Gastrocnemius medialis (tissue), 4 donors: ENCODE results near the gene PCSK4. TPM values are rescaled to one million over a fixed set of nuclear protein-coding genes. Genes with fewer than 3 reads are reported as not detected.
"Not testable (repeated sequence)": the region's sequence is repeated elsewhere in the genome, so short reads cannot be mapped to it uniquely, and the experiment has no call there.

Source experiments
- ATAC-seq, 2 donors: fragments of 150-250 bp; one replicate each; pipeline ENCODE4 v1.9.1; 2016
- DNase-seq, 2 donors: peaks; one replicate each; pipeline ENCODE4 v3.0.0-alpha.2; 2019
- H3K27ac ChIP-seq, 4 donors: fragments of 200-600 bp; sonication (generic); 1 replicate in 1 of 4; 2 replicates in 3 of 4; pipeline ENCODE4 v1.5.1; 2016 to 2018; ENCODE audit warnings: mild to moderate bottlenecking in 2 of 4, moderate library complexity in 1 of 4
- H3K27me3 ChIP-seq, 3 donors: fragments of 200-600 bp; sonication (generic) in 2 of 3; 1 replicate in 1 of 3; 2 replicates in 2 of 3; pipeline versions ENCODE4 v1.5.1 to v1.6.0; 2016 to 2019; ENCODE audit warnings: mild to moderate bottlenecking in 1 of 3, moderate library complexity in 1 of 3
- H3K36me3 ChIP-seq, 2 donors: fragments of 200-600 bp; sonication (generic) in 1 of 2; one replicate each; pipeline ENCODE4 v1.5.1; 2017 to 2018
- H3K4me1 ChIP-seq, 2 donors: fragments of 200-600 bp; sonication (generic) in 1 of 2; one replicate each; pipeline ENCODE4 v1.5.1; 2016 to 2017; ENCODE audit warnings: mild to moderate bottlenecking in 2 of 2
- H3K4me3 ChIP-seq, 4 donors: fragments of 200-600 bp; sonication (generic) in 3 of 4; 1 replicate in 1 of 4; 2 replicates in 3 of 4; pipeline ENCODE4 v1.5.1; 2016 to 2019; ENCODE audit warnings: mild to moderate bottlenecking in 2 of 4
- H3K9me3 ChIP-seq, 3 donors: fragments of 200-600 bp; sonication (generic) in 2 of 3; 1 replicate in 1 of 3; 2 replicates in 2 of 3; pipeline ENCODE4 v1.5.1; 2016 to 2019
- CTCF ChIP-seq, 5 experiments: fragments of 450-650 bp in 3 of 5; fragments of 200-600 bp in 2 of 5; sonication (generic) in 2 of 5; IDR thresholded peaks in 4 of 5; conservative IDR thresholded peaks in 1 of 5; 1 replicate in 4 of 5; 2 replicates in 1 of 5; pipeline ENCODE4 v1.5.1; 2016 to 2019; ENCODE audit warnings: antibody characterized with exemption in 5 of 5, mild to moderate bottlenecking in 3 of 5, moderate library complexity in 3 of 5
- POLR2A ChIP-seq, 2 donors: fragments of 450-650 bp; IDR thresholded peaks; one replicate each; pipeline ENCODE4 v1.6.1; 2017; ENCODE audit warnings: antibody characterized with exemption in 2 of 2, mild to moderate bottlenecking in 2 of 2, moderate library complexity in 2 of 2
- in situ Hi-C, 4 donors: fragments of 200-750 bp; cut with MboI; loops; one replicate each; pipeline versions ENCODE4 v1.15.0 to v1.8.0; 2017; ENCODE audit warnings: low sequenced_read_pairs in 4 of 4
- intact Hi-C: fragments of 100-400 bp; cut with DNase I; formaldehyde crosslinking; loops from one replicate; pipeline ENCODE4 v1.15.1; 2023; ENCODE audit warnings: low total_unique reads
- total RNA-seq, 4 donors: library from RNA; depleted of rRNA; stranded (reverse); fragments of >200 nt; gene quantifications; one replicate each; pipeline versions ENCODE4 v1.1.0 to v1.2.3, GENCODE V29; 2016

The PCSK4 gene
- total RNA-seq, 4 donors from 2014 or later = 0.12 to 0.60 (median 0.37) TPM

- in situ Hi-C loops = no loop called here
- no peak overlapping the region for H3K27ac ChIP-seq
- peaks cover 0 to 30% of the 10 kb centered on the region in 2 donors for H3K36me3 ChIP-seq
- TF ChIP-seq POLR2A (IDR thresholded peaks at IDR 0.05) (no peak), CTCF (IDR thresholded peaks at IDR 0.05 in 4 of 5, conservative IDR thresholded peaks at IDR 0.05 in 1 of 5) (no peak)
- peaks cover 14 to 29% of the 10 kb centered on the region in 2 donors for H3K4me1 ChIP-seq
- peaks cover 6 to 8% (median 7%) of the 10 kb centered on the region in 3 donors for H3K27me3 ChIP-seq
- no peak overlapping the region for H3K4me3 ChIP-seq
- ATAC-seq = no peak
- H3K9me3 ChIP-seq = no peaks in the 10 kb centered on the region
- DNase-seq = no peak
- intact Hi-C loops = no loop called here
Observed at GRCh38 chr19:1441022-1441426, 49.1 kb downstream of the PCSK4 start.

GRCh38 chr19:1440418-1440801, 49.7 kb downstream of the PCSK4 start:
- TF ChIP-seq POLR2A (IDR thresholded peaks at IDR 0.05) (no peak), CTCF (IDR thresholded peaks at IDR 0.05 in 4 of 5, conservative IDR thresholded peaks at IDR 0.05 in 1 of 5) (no peak)
- Histone ChIP-seq H3K9me3 (no peaks in the 10 kb centered on the region), H3K36me3 (peaks cover 0 to 32% of the 10 kb centered on the region in 2 donors), H3K4me3 (no peak overlapping the region), H3K27me3 (peaks cover 2% of the 10 kb centered on the region in 3 donors), H3K4me1 (peaks cover 14 to 29% of the 10 kb centered on the region in 2 donors), H3K27ac (no peak overlapping the region)
- intact Hi-C loops = no loop called here
- in situ Hi-C loops = no loop called here
- no peak for ATAC-seq
- DNase-seq = no peak

- peaks cover 14 to 29% of the 10 kb centered on the region in 2 donors for H3K4me1 ChIP-seq
- H3K27me3 ChIP-seq, in situ Hi-C loops, H3K9me3 ChIP-seq, ATAC-seq, DNase-seq: not testable (repeated sequence)
- intact Hi-C loops = loop anchor here (2.0 kb wide), 1 partner anchor 21 kb away; no protein-coding TSS in a partner anchor
- H3K4me3 ChIP-seq = peak overlapping the region; percentile 81 to 98 (median 88)
- H3K36me3 ChIP-seq = peaks cover 0 to 36% of the 10 kb centered on the region in 2 donors
- H3K27ac ChIP-seq = peak overlapping the region; percentile 86 to 92 (median 88)
Observed at GRCh38 chr19:1439525-1440417, 50.4 kb downstream of the PCSK4 start.

GRCh38 chr19:1438933-1439354, 51.2 kb downstream of the PCSK4 start:
- H3K4me3 ChIP-seq = peak overlapping the region; percentile 81 to 98 (median 88)
- in situ Hi-C loops (no loop called here), intact Hi-C loops (loop anchor here (1.0 to 2.0 kb wide), 3 partner anchors 20 to 40 kb away; partner anchors contain the start of genes C19orf25 and DAZAP1)
- H3K27me3 ChIP-seq = no peaks in the 10 kb centered on the region
- H3K9me3 ChIP-seq = no peaks in the 10 kb centered on the region
- peaks cover 14 to 29% of the 10 kb centered on the region in 2 donors for H3K4me1 ChIP-seq
- no peak for DNase-seq
- ATAC-seq = peak in 1 of 2 donors; percentile 5
- peak overlapping the region; percentile 86 to 92 (median 88) for H3K27ac ChIP-seq
- peaks cover 2 to 44% of the 10 kb centered on the region in 2 donors for H3K36me3 ChIP-seq
- TF ChIP-seq CTCF (IDR thresholded peaks at IDR 0.05 in 4 of 5, conservative IDR thresholded peaks at IDR 0.05 in 1 of 5) (no peak), POLR2A (IDR thresholded peaks at IDR 0.05) (no peak)
